ENCODE data around the gene UGDH.

GRCh38 chr4:39541987-39542610 lies 14.9 kb upstream of the UGDH start:
- TF ChIP-seq SIN3A (conservative IDR thresholded peaks at IDR 0.05 in 1 of 2, IDR thresholded peaks at IDR 0.05 in 1 of 2; ENCODE audit: low read depth in 1 of 2, low read length in 2 of 2): no peak
- no peak for TF ChIP-seq CTCF (IDR thresholded peaks at IDR 0.05; ENCODE audit: control extremely low read depth in 1 of 3, insufficient read depth in 1 of 3, low read depth in 1 of 3, low read length in 3 of 3)
- TF ChIP-seq TCF12 (IDR thresholded peaks at IDR 0.05; ENCODE audit: low read depth, low read length): no peak
- no peak for TF ChIP-seq KDM5A (IDR thresholded peaks at IDR 0.05; ENCODE audit: low read length)
- TF ChIP-seq KDM1A (IDR thresholded peaks at IDR 0.05; ENCODE audit: borderline replicate concordance, low read length): no peak
- TF ChIP-seq POLR2A (IDR thresholded peaks at IDR 0.05; ENCODE audit: control extremely low read depth in 1 of 2, low read depth in 2 of 2, low read length in 2 of 2): no peak
- no peak for TF ChIP-seq MAFK (IDR thresholded peaks at IDR 0.05; ENCODE audit: low read depth, low read length)
- no peak for TF ChIP-seq SP2 (IDR thresholded peaks at IDR 0.05; ENCODE audit: low read length)
- no peak for TF ChIP-seq EP300 (IDR thresholded peaks at IDR 0.05; ENCODE audit: borderline replicate concordance in 1 of 2, low read depth in 2 of 2, low read length in 2 of 2)
- TF ChIP-seq BCL11A (IDR thresholded peaks at IDR 0.05; ENCODE audit: low read depth in 2 of 2, low read length in 2 of 2): no peak
- TF ChIP-seq CHD1 (IDR thresholded peaks at IDR 0.05; ENCODE audit: low read depth, low read length): no peak
- no peak for TF ChIP-seq TAF1 (IDR thresholded peaks at IDR 0.05; ENCODE audit: low read depth, low read length)
- no peak for TF ChIP-seq RAD21 (IDR thresholded peaks at IDR 0.05 in 1 of 2, conservative IDR thresholded peaks at IDR 0.05 in 1 of 2; ENCODE audit: low read depth in 2 of 2, low read length in 2 of 2)
- no peak for TF ChIP-seq RFX5 (IDR thresholded peaks at IDR 0.05; ENCODE audit: borderline replicate concordance, low read depth, low read length)

All from H1 (cell line).